Smooth muscle cell (in vitro differentiated cells): Measurements from ENCODE around the gene SYT7. TPM values are rescaled to one million over a fixed set of nuclear protein-coding genes. Genes with fewer than 3 reads are reported as not detected.

Experiments used
- DNase-seq: peaks from one replicate; lab custom pipeline; 2025; ENCODE audit not compliant: unreplicated experiment; lab: John Stamatoyannopoulos, UW
- H2AFZ ChIP-seq: fragments of 200-600 bp; sonication (generic); 2 replicates; pipeline ENCODE4 v1.6.0; 2016; ENCODE audit warnings: antibody characterized with exemption, low read depth, mild to moderate bottlenecking
- H3F3A ChIP-seq: fragments of 200-600 bp; sonication (generic); 2 replicates; pipeline ENCODE4 v1.6.0; 2017; ENCODE audit warnings: antibody characterized with exemption, low read depth
- H3K27ac ChIP-seq: fragments of 200-600 bp; sonication (generic); 2 replicates; pipeline ENCODE4 v1.5.1; 2016; ENCODE audit warnings: low read depth, mild to moderate bottlenecking
- H3K27me3 ChIP-seq: fragments of 200-600 bp; sonication (generic); 2 replicates; pipeline ENCODE4 v1.6.1; 2016; ENCODE audit warnings: low read depth, mild to moderate bottlenecking
- H3K36me3 ChIP-seq: fragments of 200-600 bp; sonication (generic); 2 replicates; pipeline ENCODE4 v1.5.1; 2016; ENCODE audit warnings: low read depth
- H3K4me1 ChIP-seq: fragments of 200-600 bp; sonication (generic); 2 replicates; pipeline ENCODE4 v1.5.1; 2016; ENCODE audit warnings: low read depth
- H3K4me2 ChIP-seq: fragments of 200-600 bp; sonication (generic); 2 replicates; pipeline ENCODE4 v1.6.0; 2016; ENCODE audit warnings: mild to moderate bottlenecking
- H3K4me3 ChIP-seq: fragments of 200-600 bp; sonication (generic); 2 replicates; pipeline ENCODE4 v1.5.1; 2016; ENCODE audit warnings: mild to moderate bottlenecking
- H3K79me2 ChIP-seq: fragments of 200-600 bp; sonication (generic); 2 replicates; pipeline ENCODE4 v1.6.0; 2016; ENCODE audit warnings: low read depth, mild to moderate bottlenecking
- H3K9ac ChIP-seq: fragments of 200-600 bp; sonication (generic); 2 replicates; pipeline ENCODE4 v1.6.0; 2016; ENCODE audit warnings: low read depth
- H3K9me3 ChIP-seq: fragments of 200-600 bp; sonication (generic); replicated peaks from 2 replicates; pipeline ENCODE4 v1.5.1; 2016; ENCODE audit warnings: low read depth
- H4K20me1 ChIP-seq: fragments of 200-600 bp; sonication (generic); 2 replicates; pipeline ENCODE4 v1.6.0; 2016; ENCODE audit warnings: low read depth
- WGBS: methylation state at CpG from one replicate; pipeline ENCODE4 v1.1.7; 2016; ENCODE audit warnings: low lambda C conversion rate; 5-methylcytosine and 5-hydroxymethylcytosine counted together
- polyA plus RNA-seq: library from polyadenylated mRNA; unstranded; fragments of >200 nt; fragmentation: Nextera tagmentation; extraction: Ambion mirVana; gene quantifications from 2 replicates; pipeline ENCODE4 v1.2.1, GENCODE V29; 2016
- total RNA-seq: library from RNA; depleted of rRNA; stranded (reverse); fragments of >200 nt; gene quantifications from 2 replicates; pipeline ENCODE4 v1.2.3, GENCODE V29; 2014
- TF ChIP-seq, protein P1 (sequence below): fragments of 200-600 bp; sonication (generic); IDR thresholded peaks from 2 replicates; pipeline ENCODE4 v1.5.1; 2017; ENCODE audit warnings: borderline replicate concordance, mild to moderate bottlenecking, antibody characterized with exemption; ENCODE audit not compliant: insufficient read depth, poor library complexity, severe bottlenecking

The SYT7 gene
- total and polyA plus RNA-seq, 2 experiments from 2014 or later, result 0.79 to 4.0 TPM

DNA sequence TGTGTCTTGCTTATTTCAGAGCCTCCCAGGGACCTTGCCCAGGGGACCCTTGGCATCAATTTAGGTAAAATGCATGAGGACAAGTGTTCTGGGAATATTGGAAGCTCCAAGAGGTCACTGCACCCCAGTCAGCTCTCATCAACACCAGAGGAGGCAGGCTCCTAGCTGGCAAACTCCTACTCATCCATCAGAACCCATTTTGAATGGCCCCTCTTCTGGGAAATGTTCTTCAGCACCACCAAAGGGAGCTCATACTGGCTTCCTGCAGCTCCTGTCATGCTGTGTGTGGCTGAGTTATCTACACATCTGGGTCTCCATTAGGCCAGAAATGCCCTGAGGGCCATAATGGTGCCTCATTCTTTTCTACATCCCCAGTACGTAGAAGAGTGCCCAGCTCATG lies 54.6 kb downstream of the SYT7 start:
- H3K27me3 ChIP-seq, result peaks cover 8% of the 10 kb centered on the region
- WGBS, result 87% methylated on average over 1 of the region's 1 CpG

DNA sequence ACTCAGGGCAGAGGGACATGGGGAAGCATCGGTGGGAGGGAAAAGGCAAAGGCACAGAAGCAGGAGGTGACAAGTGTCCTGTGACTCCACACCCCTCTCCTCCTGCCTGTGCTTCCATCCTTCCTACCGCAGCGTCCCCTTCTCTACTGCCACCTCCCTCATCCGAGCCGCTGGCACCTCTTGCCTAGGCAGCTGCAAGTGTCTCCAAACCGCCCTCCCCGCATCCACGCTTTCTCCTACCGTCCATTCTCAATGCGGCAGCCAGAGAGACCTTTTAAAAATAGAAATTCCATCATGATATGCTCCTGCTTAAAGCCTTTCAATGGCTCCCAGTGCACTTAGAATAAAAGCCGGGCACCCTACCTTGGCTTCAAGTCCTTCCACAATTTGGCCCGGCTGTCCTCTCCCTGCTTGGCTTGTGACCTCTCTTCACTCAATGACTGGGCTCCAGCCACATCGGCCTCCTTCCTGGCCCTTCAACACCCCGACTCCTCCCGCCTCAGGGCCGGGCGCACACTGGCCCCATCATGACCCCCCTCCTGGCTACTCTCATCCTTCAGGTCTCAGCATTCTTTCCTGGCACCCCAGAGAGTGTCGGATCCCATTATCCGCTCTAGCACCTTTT lies 55.8 kb downstream of the SYT7 start:
- Histone ChIP-seq H3K27me3 (peaks cover 8% of the 10 kb centered on the region), H3K27ac (no peak overlapping the region), H3K9ac (no peak overlapping the region), H3K9me3 (no peaks in the 10 kb centered on the region), H3K4me3 (no peak overlapping the region), H2AFZ (no peak overlapping the region), H3F3A (no peaks in the 10 kb centered on the region), H3K4me1 (no peaks in the 10 kb centered on the region), H3K4me2 (no peak overlapping the region), H3K36me3 (no peaks in the 10 kb centered on the region), H3K79me2 (no peaks in the 10 kb centered on the region), H4K20me1 (no peaks in the 10 kb centered on the region)
- 95% methylated on average over 19 of the region's 19 CpGs for WGBS
- DNase-seq, result no peak
- TF ChIP-seq, protein P1, sequence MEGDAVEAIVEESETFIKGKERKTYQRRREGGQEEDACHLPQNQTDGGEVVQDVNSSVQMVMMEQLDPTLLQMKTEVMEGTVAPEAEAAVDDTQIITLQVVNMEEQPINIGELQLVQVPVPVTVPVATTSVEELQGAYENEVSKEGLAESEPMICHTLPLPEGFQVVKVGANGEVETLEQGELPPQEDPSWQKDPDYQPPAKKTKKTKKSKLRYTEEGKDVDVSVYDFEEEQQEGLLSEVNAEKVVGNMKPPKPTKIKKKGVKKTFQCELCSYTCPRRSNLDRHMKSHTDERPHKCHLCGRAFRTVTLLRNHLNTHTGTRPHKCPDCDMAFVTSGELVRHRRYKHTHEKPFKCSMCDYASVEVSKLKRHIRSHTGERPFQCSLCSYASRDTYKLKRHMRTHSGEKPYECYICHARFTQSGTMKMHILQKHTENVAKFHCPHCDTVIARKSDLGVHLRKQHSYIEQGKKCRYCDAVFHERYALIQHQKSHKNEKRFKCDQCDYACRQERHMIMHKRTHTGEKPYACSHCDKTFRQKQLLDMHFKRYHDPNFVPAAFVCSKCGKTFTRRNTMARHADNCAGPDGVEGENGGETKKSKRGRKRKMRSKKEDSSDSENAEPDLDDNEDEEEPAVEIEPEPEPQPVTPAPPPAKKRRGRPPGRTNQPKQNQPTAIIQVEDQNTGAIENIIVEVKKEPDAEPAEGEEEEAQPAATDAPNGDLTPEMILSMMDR, result no peak

More for the DNA sequence above, 54.6 kb downstream of the SYT7 start:
- no peaks in the 10 kb centered on the region for H4K20me1 ChIP-seq
- no peaks in the 10 kb centered on the region for H3K9me3 ChIP-seq
- H3K36me3 ChIP-seq, result no peaks in the 10 kb centered on the region
- no peak overlapping the region for H3K4me3 ChIP-seq
- H3K4me2 ChIP-seq, result no peak overlapping the region
- no peak overlapping the region for H2AFZ ChIP-seq
- no peak overlapping the region for H3K9ac ChIP-seq
- no peaks in the 10 kb centered on the region for H3K4me1 ChIP-seq
- no peak overlapping the region for H3K27ac ChIP-seq
- TF ChIP-seq, protein P1, result no peak
- no peaks in the 10 kb centered on the region for H3K79me2 ChIP-seq
- no peak for DNase-seq
- H3F3A ChIP-seq, result no peaks in the 10 kb centered on the region

DNA sequence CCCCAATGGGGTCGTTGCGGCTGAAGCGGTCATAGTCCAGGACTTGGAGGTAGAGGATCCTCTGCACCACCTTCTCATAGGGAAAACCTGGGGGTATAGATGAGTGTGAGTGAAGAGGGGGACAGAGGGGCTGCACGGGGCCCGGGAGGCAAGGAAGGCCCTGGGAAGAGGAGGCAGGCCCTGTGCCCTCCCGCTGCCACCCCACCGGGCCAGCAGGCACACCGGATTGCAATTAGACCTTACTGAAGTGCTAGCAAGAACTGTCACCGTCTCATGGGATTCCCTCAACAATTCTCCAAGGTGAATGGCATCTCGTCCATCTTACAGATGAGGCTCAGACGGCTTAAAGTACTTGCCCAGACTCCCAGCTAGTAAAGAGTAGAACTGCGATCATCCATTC lies 56.4 kb downstream of the SYT7 start:
- H3K9ac ChIP-seq, result no peak overlapping the region
- H3K9me3 ChIP-seq, result no peaks in the 10 kb centered on the region
- H3K4me1 ChIP-seq, result no peaks in the 10 kb centered on the region
- no peaks in the 10 kb centered on the region for H3K36me3 ChIP-seq
- H3F3A ChIP-seq, result no peaks in the 10 kb centered on the region
- WGBS, result 96% methylated on average over 11 of the region's 12 CpGs
- H3K79me2 ChIP-seq, result no peaks in the 10 kb centered on the region
- H2AFZ ChIP-seq, result no peak overlapping the region
- no peak overlapping the region for H3K4me2 ChIP-seq
- no peak for DNase-seq
- H3K4me3 ChIP-seq, result no peak overlapping the region
- peaks cover 8% of the 10 kb centered on the region for H3K27me3 ChIP-seq
- no peak overlapping the region for H3K27ac ChIP-seq
- TF ChIP-seq, protein P1, result no peak
- no peaks in the 10 kb centered on the region for H4K20me1 ChIP-seq

DNA sequence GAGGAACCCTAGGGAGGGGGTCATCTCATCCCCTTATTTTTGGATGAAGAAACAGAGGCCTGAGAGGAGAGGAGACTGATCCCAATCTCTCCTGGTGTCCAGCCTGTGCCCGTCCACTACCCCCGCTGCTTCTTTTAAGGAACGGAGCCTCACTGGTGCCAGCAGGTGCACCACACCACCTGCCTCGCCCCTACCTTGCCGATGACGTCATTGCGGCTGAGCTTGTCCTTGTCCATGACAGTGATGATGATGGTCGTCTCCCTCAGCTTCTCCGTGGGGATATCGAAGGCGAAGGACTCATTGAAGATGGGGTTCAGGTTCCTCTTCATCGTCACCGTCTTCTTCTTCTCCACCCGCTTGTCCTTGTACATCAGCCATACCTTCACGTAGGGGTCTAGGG lies 58.0 kb downstream of the SYT7 start:
- Histone ChIP-seq H3F3A (no peaks in the 10 kb centered on the region), H3K9me3 (no peaks in the 10 kb centered on the region), H3K27ac (no peak overlapping the region), H3K4me3 (no peak overlapping the region), H4K20me1 (no peaks in the 10 kb centered on the region), H2AFZ (no peak overlapping the region), H3K27me3 (peaks cover 8% of the 10 kb centered on the region), H3K79me2 (no peaks in the 10 kb centered on the region), H3K4me2 (no peak overlapping the region), H3K9ac (no peak overlapping the region), H3K4me1 (no peaks in the 10 kb centered on the region), H3K36me3 (no peaks in the 10 kb centered on the region)
- TF ChIP-seq, protein P1, result no peak
- WGBS, result 93% methylated on average over 15 of the region's 15 CpGs
- no peak for DNase-seq
